Esophagus mucosa (tissue), 1 donor: Measurements from ENCODE around the gene PHLPP1. TPM values are rescaled to one million over a fixed set of nuclear protein-coding genes. Genes with fewer than 3 reads are reported as not detected.
"Not testable (repeated sequence)": the region's sequence is repeated elsewhere in the genome, so short reads cannot be mapped to it uniquely, and the experiment has no call there.

Source experiments
- ATAC-seq: fragments of 200-7000 bp; cut with Tn5 transposase; one replicate; pipeline ENCODE4 v1.9.1; 2020
- total RNA-seq: library from RNA; stranded (reverse); gene quantifications from one replicate; pipeline ENCODE4 v1.2.4, GENCODE V29; 2023
- donor health status: DM: yes; HTN: yes; CAD: no.

Gene PHLPP1
- total RNA-seq, 1 donor from 2014 or later: 17.7 TPM

DNA sequence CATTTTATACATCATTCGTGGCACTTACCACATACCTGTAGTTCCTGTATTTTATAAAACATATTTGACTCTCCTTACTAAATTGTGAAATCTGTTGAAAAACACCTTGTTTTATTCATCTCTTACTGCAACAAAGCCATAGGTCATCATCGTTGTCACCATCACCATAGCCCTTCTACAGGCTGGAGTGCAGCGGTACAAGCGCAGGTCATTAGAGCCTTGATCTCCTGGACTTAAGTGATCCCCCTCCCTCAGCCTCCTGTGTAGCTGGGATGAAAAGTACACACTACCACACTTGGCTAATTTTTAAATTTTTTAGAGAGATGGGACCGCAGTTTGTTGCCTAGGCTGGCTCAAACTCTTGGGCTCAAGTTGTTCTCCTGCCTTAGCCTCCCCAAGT lies 184.2 kb downstream of the PHLPP1 start:
- ATAC-seq: no peak

DNA sequence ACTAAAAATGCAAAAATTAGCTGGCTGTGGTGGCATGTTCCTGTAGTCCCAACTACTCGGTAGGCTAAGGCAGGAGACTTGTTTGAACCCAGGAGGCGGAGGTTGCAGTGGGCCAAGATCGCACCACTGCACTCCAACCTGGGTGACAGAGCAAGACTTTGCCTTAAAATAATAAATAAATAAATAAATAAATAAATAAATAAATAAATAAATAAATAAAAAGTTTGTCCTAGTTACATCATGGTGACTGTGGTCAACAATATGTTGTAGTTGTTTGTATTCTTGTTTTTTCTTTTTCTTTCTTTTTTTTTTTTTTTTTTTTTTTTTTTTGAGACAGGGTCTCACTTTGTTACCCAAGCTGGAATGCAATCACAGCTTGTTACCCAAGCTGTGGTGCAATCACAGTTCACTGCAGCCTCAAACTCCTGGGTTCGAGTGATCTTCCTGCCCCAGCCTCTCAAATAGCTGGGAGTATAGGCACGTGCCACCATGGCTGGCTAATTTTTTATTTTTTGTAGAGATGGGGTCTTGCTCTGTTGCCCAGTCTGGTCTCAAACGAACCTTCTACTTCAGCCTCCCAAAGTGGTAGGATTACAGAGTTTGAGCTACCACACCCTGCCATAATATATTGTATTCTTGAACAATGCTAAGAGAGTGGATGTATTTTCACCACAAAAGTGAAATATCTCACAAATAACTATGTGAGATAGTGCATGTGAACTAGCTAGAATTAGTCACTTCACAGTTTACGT lies 185.0 kb downstream of the PHLPP1 start:
- ATAC-seq: no peak

DNA sequence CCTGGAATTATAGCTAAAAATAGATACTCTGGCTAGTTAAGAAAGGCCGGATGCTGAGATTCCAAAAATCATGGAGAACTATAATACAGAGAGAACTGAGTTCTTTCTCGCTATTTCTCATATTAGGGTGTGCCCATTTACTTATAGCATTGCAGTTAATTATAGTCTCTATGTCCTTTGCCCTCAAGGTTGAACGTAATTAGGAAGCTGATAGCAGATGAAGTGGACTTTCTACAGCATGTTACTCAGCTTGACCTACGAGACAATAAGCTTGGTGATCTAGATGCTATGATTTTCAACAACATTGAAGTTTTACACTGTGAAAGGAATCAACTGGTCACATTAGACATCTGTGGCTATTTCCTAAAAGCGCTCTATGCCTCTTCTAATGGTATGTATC lies 187.4 kb downstream of the PHLPP1 start:
- ATAC-seq: no peak

DNA sequence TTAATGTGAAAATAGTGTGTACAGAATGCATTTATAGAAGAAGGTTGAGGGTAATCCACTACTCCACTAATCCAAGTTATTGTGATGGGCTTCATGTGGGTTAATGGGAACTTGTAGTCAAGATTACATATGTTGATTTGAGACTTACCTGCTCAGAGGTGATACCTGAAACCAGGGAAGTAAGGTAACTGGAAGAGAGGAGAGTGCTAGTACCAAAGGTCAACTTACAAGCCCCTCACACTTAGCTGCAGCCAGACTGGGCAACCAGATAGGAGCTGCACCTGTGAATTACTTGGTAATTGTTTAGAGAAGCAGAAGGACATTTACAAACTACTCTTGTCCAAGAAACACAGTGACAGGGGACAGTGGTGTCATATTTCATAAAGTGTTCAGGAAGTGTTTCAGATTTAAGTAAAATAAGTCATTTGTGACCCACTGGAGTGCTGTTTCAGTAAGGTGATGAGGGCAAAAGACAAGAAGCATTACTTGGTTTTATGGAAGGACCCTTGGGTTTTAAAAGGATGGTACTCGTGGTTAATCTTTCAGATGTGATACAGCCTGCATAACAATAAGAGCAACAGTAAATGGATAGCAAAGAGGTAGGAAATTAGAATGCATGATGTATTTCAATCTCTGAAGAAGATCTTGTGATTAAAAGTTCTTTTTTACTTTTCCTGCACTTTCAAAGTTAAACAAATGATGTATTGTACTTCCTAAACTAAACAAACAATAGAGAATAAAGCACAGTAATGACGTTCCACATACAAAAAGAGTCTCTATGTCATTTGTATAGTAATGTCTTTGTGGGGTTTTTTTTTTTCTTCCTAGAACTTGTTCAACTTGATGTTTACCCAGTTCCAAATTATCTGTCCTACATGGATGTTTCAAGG lies 189.3 kb downstream of the PHLPP1 start:
- ATAC-seq: no peak

DNA sequence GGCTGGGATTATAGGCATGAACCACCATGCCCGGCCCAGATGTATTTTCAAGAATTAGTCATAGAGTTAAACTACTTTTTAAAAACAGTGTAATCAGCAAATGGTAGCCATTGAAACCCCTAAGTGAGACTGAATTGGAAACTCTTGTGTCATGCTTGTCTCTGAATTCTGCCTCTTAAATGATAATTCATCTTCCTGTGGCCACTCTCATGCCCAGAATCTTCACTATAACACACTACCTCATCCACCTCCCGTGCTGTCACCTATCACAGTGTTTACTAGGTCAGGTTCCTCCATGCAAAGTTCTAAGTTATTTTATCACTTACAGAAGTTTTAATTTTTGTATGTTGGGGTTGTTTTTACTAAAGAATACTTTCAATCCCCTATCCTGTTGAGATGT lies 197.5 kb downstream of the PHLPP1 start:
- no peak for ATAC-seq

DNA sequence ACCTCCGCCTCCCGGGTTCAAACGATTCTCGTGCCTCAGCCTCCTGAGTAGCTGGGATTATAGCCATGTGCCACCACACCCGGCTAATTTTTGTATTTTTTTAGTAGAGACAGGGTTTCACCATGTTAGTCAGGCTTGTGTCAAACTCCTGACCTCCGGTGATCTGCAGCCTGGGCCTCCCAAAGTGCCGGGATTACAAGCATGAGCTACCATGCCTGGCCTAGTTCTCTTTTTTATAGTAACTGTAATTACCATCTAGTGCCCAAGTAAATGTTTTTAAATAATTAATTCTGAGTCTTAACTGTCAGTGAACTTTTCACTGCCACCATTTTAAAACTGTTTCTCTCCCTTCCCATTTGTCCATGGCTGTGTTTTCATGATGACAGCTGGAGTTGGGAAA lies 198.5 kb downstream of the PHLPP1 start:
- ATAC-seq: not testable (repeated sequence)

DNA sequence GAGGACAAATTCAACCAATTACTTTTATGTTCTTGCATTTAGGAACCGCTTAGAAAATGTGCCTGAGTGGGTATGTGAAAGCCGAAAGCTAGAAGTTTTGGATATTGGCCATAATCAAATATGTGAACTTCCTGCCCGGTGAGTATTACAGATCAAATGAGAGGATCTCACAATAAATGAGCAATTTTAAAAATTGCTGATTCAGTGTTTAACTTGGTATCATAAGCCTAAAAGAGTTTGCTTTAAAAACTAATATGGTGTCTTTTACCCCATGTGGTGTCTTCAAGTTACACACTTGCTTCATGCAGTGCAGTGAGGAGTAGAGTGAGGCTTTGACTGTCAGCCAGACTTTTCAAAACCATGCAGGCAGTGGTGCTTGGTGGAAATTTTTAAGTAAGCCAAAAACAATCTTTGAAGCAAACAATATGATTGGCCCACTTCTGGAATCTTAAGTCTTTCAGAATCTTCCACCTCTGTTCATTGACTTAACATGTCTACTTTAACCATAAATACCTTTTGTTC lies 199.6 kb downstream of the PHLPP1 start:
- no peak for ATAC-seq

DNA sequence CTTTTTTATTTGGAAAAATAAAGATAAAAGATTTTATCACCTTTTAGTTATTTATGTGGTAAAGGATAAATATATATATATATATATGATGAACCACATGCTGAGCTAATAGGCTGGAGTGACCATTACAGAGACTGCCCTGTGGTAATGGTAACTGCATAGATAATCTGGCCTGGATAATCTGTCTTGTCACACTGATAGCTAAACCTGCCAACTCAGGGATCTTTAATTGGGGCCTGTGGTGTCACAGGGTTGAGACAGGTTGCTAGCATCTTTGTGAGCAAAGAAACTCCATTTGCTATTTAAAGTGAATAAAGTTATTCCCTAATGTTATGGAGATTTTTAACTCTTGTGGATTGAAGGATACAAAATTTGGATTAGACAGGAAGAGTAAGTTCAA lies 203.0 kb downstream of the PHLPP1 start:
- ATAC-seq: no peak

DNA sequence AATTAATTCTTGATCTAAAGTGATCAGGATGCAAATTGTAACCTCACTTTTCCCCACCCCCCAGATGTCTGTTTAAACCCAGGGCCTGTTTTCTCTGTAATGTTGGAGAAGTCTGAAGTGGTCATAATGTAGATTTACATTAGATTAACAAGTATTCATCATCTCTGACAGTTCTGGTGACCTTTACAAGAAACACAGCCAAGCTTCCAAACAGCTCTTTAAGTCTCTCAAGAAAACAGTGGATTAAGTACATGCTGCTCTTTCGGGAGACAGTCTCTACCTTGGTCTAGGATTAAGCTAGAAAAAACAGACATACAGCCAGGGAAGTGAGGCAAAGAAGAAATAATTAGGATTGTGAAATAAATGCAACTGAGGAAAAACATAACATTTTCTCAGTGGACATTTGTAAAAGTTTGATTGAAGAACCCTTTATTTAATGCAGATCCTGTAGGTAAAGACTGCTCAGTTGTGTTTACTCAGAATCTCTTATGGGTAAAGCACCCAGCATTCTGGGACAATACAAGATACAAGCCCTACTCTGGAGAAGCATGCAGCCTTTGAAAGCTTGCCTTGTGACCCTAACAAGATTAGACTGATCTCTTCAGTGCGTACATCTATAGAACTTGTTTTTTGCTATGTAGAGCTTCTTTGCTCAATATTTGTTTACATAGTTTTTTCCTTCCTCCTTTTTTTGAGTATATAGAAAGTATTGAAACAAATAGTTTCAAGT lies 203.9 kb downstream of the PHLPP1 start:
- no peak for ATAC-seq

DNA sequence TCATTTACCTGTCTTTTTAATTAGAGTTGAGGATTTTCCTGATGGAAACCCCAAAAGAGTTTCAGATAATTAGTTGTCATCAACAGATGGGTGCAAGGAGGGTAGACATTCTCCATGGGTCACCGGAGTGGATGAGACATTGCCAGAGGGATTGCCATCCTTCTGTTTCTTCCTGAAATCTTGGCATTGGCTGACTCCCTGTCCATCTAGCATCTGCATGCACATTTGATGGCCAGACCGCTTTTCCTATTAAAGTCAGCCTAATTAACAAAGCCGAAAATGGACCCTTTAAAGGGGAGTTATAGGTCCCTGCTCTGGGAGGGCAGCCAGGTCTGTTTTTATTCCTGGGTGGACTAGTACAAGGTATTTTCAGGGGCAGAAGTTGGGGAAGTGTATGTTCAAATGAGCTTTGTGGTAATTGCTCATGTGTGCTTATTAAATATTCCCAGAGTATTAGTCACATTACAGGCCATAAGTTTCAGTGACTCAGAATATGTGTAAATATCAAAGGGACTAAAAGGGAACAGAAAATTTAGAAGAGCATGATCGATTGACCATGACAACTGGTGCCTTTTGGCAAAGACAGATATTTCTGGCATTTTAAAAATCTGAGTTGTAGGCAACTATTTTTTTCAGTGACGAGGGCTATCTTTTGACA lies 209.8 kb downstream of the PHLPP1 start:
- ATAC-seq: no peak

DNA sequence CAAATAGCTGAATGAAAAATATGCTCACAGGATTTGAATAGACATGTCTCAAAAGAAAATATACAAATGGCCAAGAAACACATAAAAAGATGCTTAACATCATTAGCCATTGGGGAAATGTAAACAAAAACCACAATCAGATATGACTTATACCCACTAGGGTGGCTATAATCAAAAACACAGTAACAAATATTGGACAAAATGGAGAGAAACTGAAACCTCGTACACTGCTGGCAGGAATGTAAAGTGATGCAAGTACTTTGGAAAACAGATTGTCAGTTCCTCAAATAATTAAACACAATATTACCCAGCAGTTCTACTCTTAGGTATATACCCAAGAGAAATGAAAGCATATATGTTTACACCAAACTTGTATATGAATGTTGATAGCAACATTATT lies 213.0 kb downstream of the PHLPP1 start:
- ATAC-seq: no peak

DNA sequence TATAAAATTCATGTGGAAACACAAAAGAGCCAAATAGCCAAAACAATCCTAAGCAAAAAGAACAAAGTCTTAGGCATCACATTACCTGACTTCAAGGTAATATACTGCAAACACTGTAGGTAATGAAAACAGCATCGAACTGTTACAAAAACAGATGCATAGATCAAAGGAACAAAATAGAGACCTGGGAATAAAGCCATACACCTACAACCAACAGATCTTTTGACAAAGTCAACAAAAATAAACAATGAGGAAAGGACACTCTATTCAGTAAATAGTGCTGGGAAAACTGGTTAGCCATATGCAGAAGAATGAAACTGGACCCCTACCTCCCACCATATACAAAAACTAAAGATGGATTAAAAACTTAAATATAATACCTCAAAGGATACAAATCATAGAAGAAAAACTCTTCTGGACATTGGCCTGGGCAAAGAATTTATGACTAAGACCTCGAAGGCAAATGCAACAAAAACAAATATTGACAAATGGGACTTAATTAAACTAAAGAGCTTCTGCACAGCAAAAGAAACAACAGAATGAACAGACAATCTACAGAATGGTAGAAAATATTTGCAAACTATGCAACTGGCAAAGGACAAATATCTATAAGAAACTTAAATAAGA lies 218.0 kb downstream of the PHLPP1 start:
- ATAC-seq: no peak

DNA sequence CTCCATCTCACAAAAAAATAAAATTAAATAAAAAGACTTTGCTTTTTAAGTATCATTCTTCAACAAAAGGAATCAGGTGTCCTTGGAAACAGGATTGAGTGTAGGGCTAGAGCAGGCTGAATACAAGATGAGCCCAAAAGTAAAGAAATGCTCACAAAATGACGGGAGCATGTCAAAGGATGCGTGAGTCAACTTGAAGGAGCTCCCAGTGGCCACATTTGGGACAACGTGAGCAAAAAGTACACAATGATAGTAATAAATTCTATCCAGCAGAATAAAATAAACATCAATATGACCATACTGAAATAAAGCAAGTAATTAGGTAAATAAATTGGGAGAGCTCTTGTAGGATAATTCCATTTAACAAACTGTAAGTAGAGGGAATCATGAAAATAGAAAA lies 220.7 kb downstream of the PHLPP1 start:
- ATAC-seq: no peak

DNA sequence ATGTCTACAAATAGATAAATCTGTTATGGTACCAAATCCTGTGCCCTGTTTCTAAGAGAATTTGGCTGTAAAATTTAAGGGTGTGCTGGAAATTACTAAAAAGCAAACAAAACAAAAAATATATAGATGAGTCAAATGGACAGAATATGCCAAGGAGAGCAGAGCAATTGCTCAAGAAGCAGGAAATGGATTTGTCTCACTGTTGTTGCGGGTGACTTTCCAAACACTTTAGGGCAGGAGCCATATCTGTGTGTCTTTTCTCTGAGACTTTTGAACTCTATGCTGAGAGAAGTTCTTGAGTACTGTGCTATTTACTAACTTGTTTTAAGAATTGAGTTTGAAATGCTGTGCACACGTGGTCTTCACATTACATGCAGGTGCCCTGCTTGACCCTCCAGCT lies 221.7 kb downstream of the PHLPP1 start:
- peak; percentile 51 for ATAC-seq

DNA sequence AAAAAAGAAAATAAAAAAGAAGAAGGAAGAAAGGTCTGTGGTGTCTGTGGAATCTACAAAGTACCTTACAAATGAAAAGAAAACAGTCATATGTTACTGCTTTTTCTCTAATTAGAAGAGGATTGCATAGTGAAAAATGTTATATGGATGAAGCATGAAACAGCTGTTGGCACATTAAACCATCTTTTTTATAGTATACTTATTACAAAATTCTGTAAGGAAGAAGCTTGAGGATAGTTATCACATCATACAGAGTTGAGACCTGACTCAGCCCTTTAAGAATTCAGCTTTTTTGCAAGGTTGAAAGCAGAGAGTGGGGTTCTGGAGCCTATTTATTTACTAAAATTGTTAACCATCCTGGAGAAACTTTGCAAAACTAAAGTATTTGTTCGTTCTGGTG lies 222.7 kb downstream of the PHLPP1 start:
- ATAC-seq: no peak

DNA sequence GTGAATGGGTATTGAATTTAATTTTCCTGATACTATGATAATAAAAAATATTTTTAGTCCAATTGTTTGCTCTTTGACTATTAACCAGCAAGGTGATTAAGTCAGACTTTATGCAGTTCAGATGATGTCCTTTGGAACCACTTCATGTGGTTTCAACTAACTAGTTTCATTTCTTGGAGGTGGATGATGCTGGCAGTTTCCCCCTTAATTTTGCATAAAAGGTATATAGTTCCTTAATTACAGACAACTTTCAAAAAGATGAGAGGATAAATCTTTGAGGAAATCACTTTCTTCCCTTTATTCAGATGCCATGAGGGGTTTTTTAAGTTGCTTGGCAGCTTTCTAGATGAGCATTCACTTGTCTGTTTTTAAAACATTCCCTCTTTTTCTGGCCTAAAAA lies 223.1 kb downstream of the PHLPP1 start:
- no peak for ATAC-seq

DNA sequence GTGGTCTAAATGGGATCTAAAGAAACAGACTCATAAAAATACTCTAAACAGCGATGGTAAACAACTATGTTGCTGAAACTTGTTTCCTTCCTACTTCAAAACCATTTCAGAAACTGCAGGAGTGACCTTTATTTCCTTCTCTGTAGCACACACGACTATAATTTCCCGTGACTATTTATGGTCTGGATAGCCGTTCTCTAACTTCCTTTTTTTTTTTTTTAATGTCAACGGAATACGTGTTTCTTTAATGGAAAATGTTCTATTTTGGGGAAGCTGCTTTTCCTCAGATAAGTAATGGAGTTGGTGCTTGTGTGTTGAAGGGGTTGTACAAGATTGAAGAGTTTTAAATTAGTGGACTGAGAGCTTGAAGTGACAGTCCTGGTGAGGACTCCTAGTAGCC lies 224.1 kb downstream of the PHLPP1 start:
- ATAC-seq: no peak

DNA sequence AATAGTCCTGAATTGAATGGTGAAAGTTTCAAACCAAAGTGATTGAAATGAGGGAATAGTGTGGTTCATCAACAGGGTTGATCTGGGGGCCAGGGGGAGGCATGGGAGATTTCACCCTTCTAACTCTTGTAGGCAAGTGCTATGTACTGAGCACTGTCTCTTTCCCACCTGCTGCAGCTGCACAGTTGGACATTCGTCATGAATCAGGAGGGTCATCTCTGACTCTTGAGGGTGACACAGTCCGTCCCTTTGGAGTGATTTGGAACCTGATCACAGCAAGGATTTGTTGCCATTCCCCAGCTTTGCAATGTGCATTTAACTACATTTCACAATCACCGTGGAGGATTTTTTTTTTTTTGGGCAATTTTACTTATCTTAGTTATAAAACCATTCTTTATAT lies 224.6 kb downstream of the PHLPP1 start:
- ATAC-seq: no peak

DNA sequence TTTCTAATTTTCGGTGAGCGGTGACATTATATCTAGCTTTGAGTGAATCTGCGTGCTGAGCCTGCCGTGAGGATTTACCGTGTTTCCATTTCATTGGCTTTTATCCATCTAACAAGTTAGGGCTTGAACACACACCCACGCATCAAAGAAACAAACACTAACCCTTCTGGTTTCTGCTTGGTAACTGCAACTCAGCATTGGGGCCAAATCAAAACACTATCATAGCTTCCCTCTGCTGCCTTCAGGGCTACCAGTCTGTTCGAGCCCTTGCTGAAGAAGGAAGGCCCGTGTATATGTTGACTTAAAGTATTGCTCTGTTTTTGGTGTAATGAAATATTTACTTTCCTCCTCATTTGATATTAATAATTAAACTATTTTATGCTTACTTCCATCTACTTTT lies 227.2 kb downstream of the PHLPP1 start:
- peak; percentile 96 for ATAC-seq

DNA sequence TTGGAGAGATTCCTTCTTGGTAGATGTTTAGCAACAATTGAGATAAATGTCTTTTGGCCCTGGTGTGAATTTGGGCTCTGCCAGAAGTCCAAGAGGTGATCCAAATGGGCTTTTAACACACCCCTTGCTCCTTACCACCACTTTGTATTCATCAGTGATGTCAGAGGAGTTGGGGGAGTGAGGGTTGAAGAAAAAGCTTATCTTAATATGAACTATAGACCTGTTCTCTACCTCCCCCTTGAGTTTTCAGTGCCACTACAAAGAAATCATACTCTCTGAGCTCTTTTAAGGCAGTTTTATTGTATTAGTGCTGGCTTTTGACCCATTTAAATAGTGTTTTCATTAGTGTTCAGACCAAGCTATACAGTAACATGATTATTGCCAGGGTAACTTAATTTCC lies 229.1 kb downstream of the PHLPP1 start:
- ATAC-seq: no peak

DNA sequence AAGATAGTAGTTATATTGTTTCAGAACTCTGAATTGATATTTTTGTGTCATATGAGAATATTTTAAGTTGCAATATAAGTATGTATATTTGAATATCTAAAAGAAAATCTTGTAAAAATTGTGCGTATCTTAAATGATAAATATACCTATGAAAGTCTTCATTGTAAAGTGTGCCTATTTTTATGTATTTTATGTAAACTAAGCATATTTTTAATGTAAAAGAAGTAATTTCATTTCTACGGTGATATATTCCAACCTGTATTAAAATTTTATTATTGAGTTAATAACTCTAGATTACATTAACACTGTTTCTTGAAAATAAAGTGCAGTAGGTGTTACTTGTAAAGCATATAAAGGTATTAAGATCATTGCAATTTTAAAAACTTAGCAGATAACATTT lies 233.4 kb downstream of the PHLPP1 start:
- ATAC-seq: no peak

DNA sequence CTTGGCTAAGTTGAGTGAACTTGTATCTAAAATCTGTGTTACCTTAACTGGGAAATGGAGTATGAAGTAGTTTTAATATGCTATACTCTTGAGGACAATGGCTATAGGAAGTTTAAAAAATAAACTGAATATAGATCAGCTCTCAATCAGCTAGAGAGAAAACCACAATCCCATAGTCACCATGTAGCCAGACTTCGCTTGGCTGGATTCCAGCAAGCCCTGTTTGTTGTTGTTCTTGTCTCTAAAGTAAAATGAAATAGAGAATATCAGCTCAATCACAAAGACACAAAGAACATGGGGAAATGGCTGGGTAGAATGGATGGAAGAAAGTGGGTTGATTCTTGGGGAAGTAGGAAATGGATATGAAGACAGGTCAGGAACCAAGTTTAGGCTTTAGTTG lies 234.9 kb downstream of the PHLPP1 start:
- ATAC-seq: no peak
